HepG2 (cell line): Measurements from ENCODE around the gene MIA3. TPM values are rescaled to one million over a fixed set of nuclear protein-coding genes. Genes with fewer than 3 reads are reported as not detected.

ENCODE experiments used
- ARID5B ChIP-seq: IDR thresholded peaks from 2 replicates; pipeline ENCODE4 v1.4.0; 2020; ENCODE audit warnings: mild to moderate bottlenecking, missing genetic modification reagents
- ATRX ChIP-seq: sonication (generic); formaldehyde crosslinking; IDR thresholded peaks from 2 replicates; pipeline ENCODE4 v1.4.0; 2020; ENCODE audit warnings: missing genetic modification reagents, borderline replicate concordance
- BCL6 ChIP-seq: IDR thresholded peaks from 2 replicates; pipeline ENCODE4 v1.6.1; 2016; ENCODE audit warnings: missing genetic modification reagents, missing compliant biosample characterization
- E2F1 ChIP-seq: sonication (generic); formaldehyde crosslinking; IDR thresholded peaks from 2 replicates; pipeline ENCODE4 v1.5.0; 2020; ENCODE audit warnings: missing genetic modification reagents
- FIP1L1 ChIP-seq: fragments of 200-400 bp; formaldehyde crosslinking; IDR thresholded peaks from 2 replicates; pipeline ENCODE4 v1.6.1; 2018; ENCODE audit warnings: low read depth, mild to moderate bottlenecking, low read length, moderate library complexity, borderline replicate concordance; ENCODE audit not compliant: insufficient read depth
- FOXK2 ChIP-seq: fragments of 450-650 bp; IDR thresholded peaks from 2 replicates; pipeline ENCODE4 v1.6.1; 2016
- FOXO1 ChIP-seq: sonication (generic); formaldehyde crosslinking; IDR thresholded peaks from 2 replicates; pipeline ENCODE4 v1.4.0; 2020; ENCODE audit warnings: missing genetic modification reagents
- HMGA1 ChIP-seq: sonication (generic); formaldehyde crosslinking; conservative IDR thresholded peaks from 2 replicates; pipeline ENCODE4 v1.4.0; 2020; ENCODE audit warnings: missing genetic modification reagents
- HNRNPL ChIP-seq: fragments of 200-400 bp; formaldehyde crosslinking; IDR thresholded peaks from 2 replicates; pipeline ENCODE4 v1.6.1; 2017; ENCODE audit warnings: mild to moderate bottlenecking, low read depth, low read length
- MAF1 ChIP-seq: sonication (generic); formaldehyde crosslinking; IDR thresholded peaks from 2 replicates; pipeline ENCODE4 v1.5.0; 2020; ENCODE audit warnings: missing genetic modification reagents, borderline replicate concordance
- MEF2D ChIP-seq: sonication (generic); formaldehyde crosslinking; IDR thresholded peaks from 2 replicates; pipeline ENCODE4 v1.5.1; 2020; ENCODE audit warnings: mild to moderate bottlenecking, missing genetic modification reagents
- MTF1 ChIP-seq: sonication (generic); formaldehyde crosslinking; IDR thresholded peaks from 2 replicates; pipeline ENCODE4 v1.5.0; 2020; ENCODE audit warnings: missing genetic modification reagents
- THAP9 ChIP-seq: sonication (generic); formaldehyde crosslinking; IDR thresholded peaks from 2 replicates; pipeline ENCODE4; 2020; ENCODE audit warnings: missing genetic modification reagents, mild to moderate bottlenecking, borderline replicate concordance
- TOE1 ChIP-seq: sonication (generic); formaldehyde crosslinking; IDR thresholded peaks from 2 replicates; pipeline ENCODE4 v1.4.0; 2020; ENCODE audit warnings: mild to moderate bottlenecking, missing genetic modification reagents
- ZBTB21 ChIP-seq: sonication (generic); formaldehyde crosslinking; IDR thresholded peaks from 2 replicates; pipeline ENCODE4 v1.4.0; 2020; ENCODE audit warnings: missing genetic modification reagents
- ZFP1 ChIP-seq: IDR thresholded peaks from 2 replicates; pipeline ENCODE4 v1.6.1; 2016
- ZNF232 ChIP-seq: sonication (generic); formaldehyde crosslinking; IDR thresholded peaks from 2 replicates; pipeline ENCODE4 v1.4.0; 2020; ENCODE audit warnings: missing genetic modification reagents, borderline replicate concordance
- ZNF460 ChIP-seq: sonication (generic); formaldehyde crosslinking; IDR thresholded peaks from 2 replicates; pipeline ENCODE4 v1.5.1; 2020; ENCODE audit warnings: missing genetic modification reagents, mild to moderate bottlenecking, borderline replicate concordance
- ZNF530 ChIP-seq: sonication (generic); formaldehyde crosslinking; IDR thresholded peaks from 2 replicates; pipeline ENCODE4 v1.5.0; 2020; ENCODE audit warnings: low read depth, mild to moderate bottlenecking, missing genetic modification reagents
- ZNF576 ChIP-seq: sonication (generic); formaldehyde crosslinking; IDR thresholded peaks from 2 replicates; pipeline ENCODE4 v1.4.0; 2020; ENCODE audit warnings: mild to moderate bottlenecking, missing genetic modification reagents
- ZNF614 ChIP-seq: IDR thresholded peaks from 2 replicates; pipeline ENCODE4 v1.6.1; 2018; ENCODE audit warnings: missing biosample characterization, missing genetic modification reagents, inconsistent platforms, borderline replicate concordance
- ZNF781 ChIP-seq: sonication (generic); formaldehyde crosslinking; IDR thresholded peaks from 2 replicates; pipeline ENCODE4 v1.5.1; 2020; ENCODE audit warnings: borderline replicate concordance, mild to moderate bottlenecking, missing genetic modification reagents; ENCODE audit errors: not compliant biosample characterization
- polyA plus RNA-seq, 8 experiments: library from polyadenylated mRNA; depleted of rRNA in 3 of 8; stranded (reverse) in 7 of 8; unstranded in 1 of 8; fragments of >200 nt; fragmentation: Illumina TruSeq in 4 of 8; extraction: Trizol in 4 of 8; gene quantifications; 2 replicates each; pipeline versions ENCODE4 v1.2.1 to v1.2.3, GENCODE V29; 2011 to 2016; ENCODE audit warnings: low read depth in 4 of 8, missing spikeins in 1 of 8, mixed read lengths in 1 of 8; ENCODE audit not compliant: insufficient read depth in 1 of 8
- total RNA-seq, 5 experiments: library from RNA; depleted of rRNA; stranded (reverse); fragments of >200 nt; fragmentation: Illumina TruSeq; extraction: Trizol; gene quantifications; 2 replicates each; pipeline ENCODE4 v1.2.3, GENCODE V29; 2016; ENCODE audit warnings: low read depth in 1 of 5

MIA3 gene
- total and polyA plus RNA-seq, 2 of the 13 experiments (the other 11 are each of a cell fraction or from before 2014, with no cell fraction given): 45.6 to 48.7 TPM

GRCh38 chr1:222643938-222644635 lies 26.2 kb downstream of the MIA3 start (continued):
- TF ChIP-seq THAP9 (CRISPR knock-in tag) (peak; percentile 98; the same call in 1 of the 2 replicates), FOXK2 (peak; percentile 89; the same call in 1 of the 2 replicates), MTF1 (CRISPR knock-in tag) (0 out of 2 replicates have a peak, but pooled peaks have one; percentile 30), HNRNPL (no peak), ZNF530 (CRISPR knock-in tag) (no peak), ATRX (CRISPR knock-in tag) (no peak), MAF1 (CRISPR knock-in tag) (peak; percentile 86; the same call in 1 of the 2 replicates), ZBTB21 (CRISPR knock-in tag) (peak; percentile 42; the same call in 1 of the 2 replicates), ZNF232 (CRISPR knock-in tag) (peak; percentile 42; the same call in 1 of the 2 replicates), HMGA1 (CRISPR knock-in tag) (no peak), TOE1 (CRISPR knock-in tag) (no peak), ARID5B (CRISPR knock-in tag) (0 out of 2 replicates have a peak, but pooled peaks have one; percentile 41), BCL6 (CRISPR knock-in tag) (peak; percentile 22; the same call in 1 of the 2 replicates), ZNF781 (CRISPR knock-in tag) (peak; percentile 41), ZNF614 (CRISPR knock-in tag) (no peak), E2F1 (peak; percentile 74; the same call in 1 of the 2 replicates), ZFP1 (no peak), FIP1L1 (no peak; the same call in 1 of the 2 replicates), FOXO1 (CRISPR knock-in tag) (no peak), MEF2D (CRISPR knock-in tag) (peak; percentile 73; the same call in 1 of the 2 replicates), ZNF460 (CRISPR knock-in tag) (no peak; the same call in 1 of the 2 replicates), ZNF576 (CRISPR knock-in tag) (no peak)
